Stimulated activated CD8-positive, alpha-beta memory T cell treated with anti-CD3 and anti-CD28 coated beads, Interleukin-7, amount 100 ng/mL, for 4 hours (primary cell): ENCODE data around the gene NEDD4L.

ENCODE experiments used
- DNase-seq, 2 donors: peaks; one replicate each; pipeline ENCODE4 v3.0.0-alpha.2; 2020; ENCODE audit warnings: low read depth in 2 of 2

Gene NEDD4L

GRCh38 chr18:58396144-58396543, 352.1 kb downstream of the NEDD4L start:
- DNase-seq: no peak

- no peak for DNase-seq
These were observed 352.9 kb downstream of the NEDD4L start for GRCh38 chr18:58396966-58397365.

- no peak for DNase-seq
These were observed 353.5 kb downstream of the NEDD4L start for GRCh38 chr18:58397385-58398132.

- DNase-seq: no peak
These were observed 354.8 kb downstream of the NEDD4L start for GRCh38 chr18:58398648-58399398.

GRCh38 chr18:58400331-58400870, 356.4 kb downstream of the NEDD4L start:
- DNase-seq: no peak

- no peak for DNase-seq
These were observed 357.2 kb downstream of the NEDD4L start for GRCh38 chr18:58401191-58401590.

- no peak for DNase-seq
These were observed 358.2 kb downstream of the NEDD4L start for GRCh38 chr18:58402247-58402646.

- DNase-seq: no peak
These were observed 359.1 kb downstream of the NEDD4L start for GRCh38 chr18:58402951-58403702.

GRCh38 chr18:58403799-58404455, 359.9 kb downstream of the NEDD4L start:
- no peak for DNase-seq

- no peak for DNase-seq
These were observed 361.3 kb downstream of the NEDD4L start for GRCh38 chr18:58405107-58405898.

GRCh38 chr18:58407263-58407648, 363.2 kb downstream of the NEDD4L start:
- DNase-seq: no peak

GRCh38 chr18:58407649-58408407, 363.8 kb downstream of the NEDD4L start:
- no peak for DNase-seq

- DNase-seq: no peak
These were observed 364.6 kb downstream of the NEDD4L start for GRCh38 chr18:58408665-58409064.

- DNase-seq: no peak
These were observed 365.9 kb downstream of the NEDD4L start for GRCh38 chr18:58409802-58410445.

GRCh38 chr18:58411323-58411722, 367.3 kb downstream of the NEDD4L start:
- no peak for DNase-seq

- DNase-seq: no peak
These were observed 369.0 kb downstream of the NEDD4L start for GRCh38 chr18:58412844-58413666.

- DNase-seq: no peak
These were observed 369.9 kb downstream of the NEDD4L start for GRCh38 chr18:58413667-58414628.
